A549 (cell line): ENCODE data around the gene CECR2.

Experiments used
- CEBPB ChIP-seq, 2 experiments: fragments of >200 bp in 1 of 2; sonication (Bioruptor Twin) in 1 of 2; formaldehyde crosslinking in 1 of 2; IDR thresholded peaks; 2 replicates each; pipeline ENCODE4 v1.6.1; 2012 to 2016
- CTCF ChIP-seq: fragments of >200 bp; sonication (Bioruptor Twin); formaldehyde crosslinking; IDR thresholded peaks from 3 replicates; pipeline ENCODE4 v1.5.1; 2016
- E2F6 ChIP-seq: IDR thresholded peaks from 2 replicates; pipeline ENCODE4 v1.6.1; 2012; ENCODE audit warnings: low read depth, borderline replicate concordance
- ELK1 ChIP-seq: fragments of 150-350 bp; IDR thresholded peaks from 2 replicates; pipeline ENCODE4 v1.6.1; 2014; ENCODE audit warnings: low read depth, mild to moderate bottlenecking, low read length
- EP300 ChIP-seq, 2 experiments: fragments of >200 bp; sonication (Bioruptor Twin); formaldehyde crosslinking; IDR thresholded peaks; 2 replicates in 1 of 2; 3 replicates in 1 of 2; pipeline ENCODE4 v1.6.1; 2016 to 2017
- JUN ChIP-seq, 2 experiments: fragments of >200 bp; sonication (Bioruptor Twin); formaldehyde crosslinking; IDR thresholded peaks; 2 replicates in 1 of 2; 3 replicates in 1 of 2; pipeline ENCODE4 v1.6.1; 2016 to 2017
- MAZ ChIP-seq: fragments of 150-350 bp; IDR thresholded peaks from 2 replicates; pipeline ENCODE4 v1.6.1; 2014; ENCODE audit warnings: antibody characterized with exemption, low read depth, low read length, borderline replicate concordance
- MYC ChIP-seq: IDR thresholded peaks from 2 replicates; pipeline ENCODE4 v1.6.1; 2012; ENCODE audit warnings: mild to moderate bottlenecking, inconsistent platforms, low read length, improper control_type of control experiment, borderline replicate concordance
- NPAS2 ChIP-seq: fragments of 250-450 bp; sonication (Bioruptor Pico); IDR thresholded peaks from 2 replicates; pipeline ENCODE4 v1.8.0; 2022; ENCODE audit warnings: mild to moderate bottlenecking, moderate library complexity, borderline replicate concordance
- PHF8 ChIP-seq: fragments of 200-600 bp; sonication (generic); IDR thresholded peaks from 2 replicates; pipeline ENCODE4 v1.6.1; 2016; ENCODE audit warnings: low read depth, mild to moderate bottlenecking, antibody characterized with exemption, moderate library complexity, borderline replicate concordance
- POLR2A ChIP-seq: IDR thresholded peaks from 2 replicates; pipeline ENCODE4 v1.6.1; 2012; ENCODE audit warnings: mild to moderate bottlenecking, low read length
- RAD21 ChIP-seq, 2 experiments: fragments of >200 bp in 1 of 2; sonication (Bioruptor Twin) in 1 of 2; formaldehyde crosslinking in 1 of 2; IDR thresholded peaks in 1 of 2; conservative IDR thresholded peaks in 1 of 2; 2 replicates in 1 of 2; 3 replicates in 1 of 2; pipeline ENCODE4 v1.6.1; 2012 to 2018; ENCODE audit warnings: inconsistent platforms in 1 of 2
- USF2 ChIP-seq: fragments of 450-650 bp; IDR thresholded peaks from 2 replicates; pipeline ENCODE4 v1.6.1; 2014; ENCODE audit warnings: antibody characterized with exemption
- ZFP36 ChIP-seq: fragments of 450-650 bp; IDR thresholded peaks from 2 replicates; pipeline ENCODE4 v1.6.1; 2014; ENCODE audit warnings: borderline replicate concordance; ENCODE audit not compliant: partially characterized antibody

GRCh38 chr22:17388235-17388634 is 19.0 kb downstream of the CECR2 start:
- no peak for TF ChIP-seq CTCF
- no peak for TF ChIP-seq MYC
- TF ChIP-seq JUN (IDR thresholded peaks at IDR 0.05) = no peak
- no peak for TF ChIP-seq EP300 (IDR thresholded peaks at IDR 0.05)
- TF ChIP-seq MAZ = no peak
- no peak for TF ChIP-seq ELK1
- TF ChIP-seq NPAS2 (CRISPR knock-in tag) = no peak
- TF ChIP-seq PHF8 = no peak
- no peak for TF ChIP-seq E2F6
- no peak for TF ChIP-seq ZFP36
- TF ChIP-seq USF2 = no peak
- no peak for TF ChIP-seq POLR2A
- TF ChIP-seq CEBPB (IDR thresholded peaks at IDR 0.05) = no peak
- TF ChIP-seq RAD21 (conservative IDR thresholded peaks at IDR 0.05 in 1 of 2, IDR thresholded peaks at IDR 0.05 in 1 of 2) = no peak
